SK-N-MC (cell line): ENCODE measurements around the gene ATF5.

Experiments used
- DNase-seq: peaks from one replicate; pipeline ENCODE4 v3.0.0-alpha.2; 2011; ENCODE audit warnings: low read depth, low spot score
- H3K27ac ChIP-seq: fragments of 200-600 bp; sonication (generic); 2 replicates; pipeline ENCODE4 v1.5.1; 2016; ENCODE audit warnings: mixed run types
- H3K36me3 ChIP-seq: fragments of 200-600 bp; sonication (generic); 2 replicates; pipeline ENCODE4 v1.6.1; 2017; ENCODE audit warnings: antibody characterized with exemption, low read length, mixed read lengths; ENCODE audit not compliant: insufficient read depth
- H3K4me3 ChIP-seq: fragments of 200-600 bp; sonication (generic); 2 replicates; pipeline ENCODE4 v1.5.1; 2016
- H3K9ac ChIP-seq: fragments of 200-600 bp; sonication (generic); 2 replicates; pipeline ENCODE4 v1.8.0; 2017; ENCODE audit warnings: mixed run types, mixed read lengths; ENCODE audit not compliant: insufficient read length
- H3K9me3 ChIP-seq: fragments of 200-600 bp; sonication (generic); 2 replicates; pipeline ENCODE4 v1.6.1; 2017; ENCODE audit warnings: low read depth, mild to moderate bottlenecking, antibody characterized with exemption, low read length, moderate library complexity, mixed read lengths
- EZH2 ChIP-seq: fragments of 200-600 bp; sonication (generic); IDR thresholded peaks from one replicate; pipeline ENCODE4 v1.6.1; 2017; ENCODE audit warnings: antibody characterized with exemption
- FOXP2 ChIP-seq: optimal IDR thresholded peaks from 2 replicates; pipeline ENCODE3; 2011; ENCODE audit warnings: mild to moderate bottlenecking, moderate library complexity; ENCODE audit not compliant: insufficient read depth; ENCODE audit errors: extremely low read length, control extremely low read depth
- POLR2AphosphoS5 ChIP-seq: IDR thresholded peaks from 2 replicates; pipeline ENCODE4 v1.6.1; 2012; ENCODE audit warnings: mild to moderate bottlenecking, low read depth, low read length, borderline replicate concordance

ATF5 gene, protein sequence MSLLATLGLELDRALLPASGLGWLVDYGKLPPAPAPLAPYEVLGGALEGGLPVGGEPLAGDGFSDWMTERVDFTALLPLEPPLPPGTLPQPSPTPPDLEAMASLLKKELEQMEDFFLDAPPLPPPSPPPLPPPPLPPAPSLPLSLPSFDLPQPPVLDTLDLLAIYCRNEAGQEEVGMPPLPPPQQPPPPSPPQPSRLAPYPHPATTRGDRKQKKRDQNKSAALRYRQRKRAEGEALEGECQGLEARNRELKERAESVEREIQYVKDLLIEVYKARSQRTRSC

GRCh38 chr19:49929121-49929610 is at the start of gene ATF5, which contains the start of gene NUP62:
TSS of gene ATF5 (plus strand) at chr19:49929205. CDS start at chr19:49930851, 1,646 bp downstream.
TSS of gene NUP62 (minus strand) at chr19:49929504. CDS start at chr19:49909807, 19,697 bp downstream.
- Histone ChIP-seq H3K9me3 (no peaks in the 10 kb centered on the region), H3K4me3 (peak within 1 kb of the TSS; percentile 94), H3K9ac (peak within 1 kb of the TSS; percentile 100), H3K36me3 (peaks cover 83% of the 10 kb centered on the region), H3K27ac (peak within 1 kb of the TSS; percentile 99)
- DNase-seq: peak; percentile 63
- TF ChIP-seq FOXP2 (no peak), POLR2AphosphoS5 (peak; percentile 71)

DNA sequence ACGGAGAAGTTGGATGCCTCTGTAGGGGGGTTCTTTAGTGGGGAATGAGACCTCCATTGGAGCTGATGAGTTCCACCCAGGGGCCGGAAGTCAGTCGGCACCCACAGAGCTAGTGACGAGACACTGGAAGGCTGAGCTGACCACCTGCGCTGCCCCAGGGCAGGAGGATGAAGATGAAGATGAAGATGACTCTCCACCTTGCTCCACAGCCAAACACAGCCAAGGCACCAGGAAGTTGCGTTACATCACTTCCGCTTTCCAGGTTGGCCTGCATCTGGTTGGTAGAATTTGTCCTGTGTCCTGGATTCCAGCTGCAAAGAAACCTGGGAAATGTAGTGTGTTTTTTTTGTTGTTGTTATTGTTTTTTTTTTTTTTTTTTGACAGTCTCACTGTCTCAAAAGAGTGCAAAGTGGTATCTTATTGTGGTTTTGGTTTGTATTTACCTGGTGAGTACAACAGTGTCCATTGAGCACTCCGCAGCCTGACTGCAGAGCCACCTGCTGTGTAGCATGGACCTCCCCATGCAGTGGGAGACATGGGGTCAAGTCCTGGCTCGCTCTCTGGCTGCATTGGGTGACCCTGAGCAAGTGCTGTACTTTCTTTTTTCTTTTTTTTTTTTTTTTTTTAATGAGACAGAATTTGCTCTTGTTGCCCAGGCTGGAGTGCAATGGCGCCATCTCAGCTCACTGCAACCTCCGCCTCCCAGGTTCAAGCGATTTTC is 49.6 kb upstream of the ATF5 start:
- no peak overlapping the region for H3K4me3 ChIP-seq
- H3K9ac ChIP-seq: no peak overlapping the region
- peaks cover 50% of the 10 kb centered on the region for H3K36me3 ChIP-seq
- no peak overlapping the region for H3K27ac ChIP-seq
- TF ChIP-seq EZH2: no peak
- TF ChIP-seq FOXP2: no peak
- TF ChIP-seq POLR2AphosphoS5: no peak
- DNase-seq: no peak
- H3K9me3 ChIP-seq: no peaks in the 10 kb centered on the region

DNA sequence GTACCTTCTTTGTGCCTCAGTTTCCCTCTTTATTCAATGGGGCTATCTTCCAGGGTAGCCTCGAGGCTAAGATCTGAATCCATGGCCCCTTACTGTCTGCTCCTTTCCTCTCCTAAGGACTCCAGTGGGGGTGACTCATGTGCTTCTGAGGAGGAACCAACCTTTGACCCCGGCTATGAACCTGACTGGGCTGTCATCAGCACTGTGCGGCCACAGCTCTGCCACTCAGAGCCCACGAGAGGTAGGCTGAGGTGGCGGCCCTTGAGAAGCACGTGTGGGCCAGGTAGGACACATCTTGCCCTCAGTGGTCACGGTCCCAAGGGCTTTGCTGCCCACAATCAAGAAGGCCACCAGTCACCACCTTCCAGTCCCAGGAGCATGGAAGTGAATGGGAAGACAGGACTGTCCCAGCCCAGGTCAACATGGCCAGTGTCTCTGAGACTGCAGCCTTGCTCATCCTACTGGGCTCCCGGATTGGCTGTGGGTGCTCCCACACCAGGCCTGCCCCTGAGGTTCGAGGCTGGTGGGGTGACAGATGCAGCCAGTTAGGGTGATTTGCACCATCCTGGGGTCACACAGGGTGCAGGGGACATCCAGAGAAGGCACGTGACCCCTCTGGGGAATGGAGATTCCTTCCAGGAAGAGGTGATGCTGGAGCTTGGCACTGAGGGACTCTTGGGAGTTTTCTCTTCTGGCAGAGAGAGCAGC is 48.7 kb upstream of the ATF5 start:
- H3K27ac ChIP-seq: no peak overlapping the region
- peaks cover 55% of the 10 kb centered on the region for H3K36me3 ChIP-seq
- DNase-seq: no peak

DNA sequence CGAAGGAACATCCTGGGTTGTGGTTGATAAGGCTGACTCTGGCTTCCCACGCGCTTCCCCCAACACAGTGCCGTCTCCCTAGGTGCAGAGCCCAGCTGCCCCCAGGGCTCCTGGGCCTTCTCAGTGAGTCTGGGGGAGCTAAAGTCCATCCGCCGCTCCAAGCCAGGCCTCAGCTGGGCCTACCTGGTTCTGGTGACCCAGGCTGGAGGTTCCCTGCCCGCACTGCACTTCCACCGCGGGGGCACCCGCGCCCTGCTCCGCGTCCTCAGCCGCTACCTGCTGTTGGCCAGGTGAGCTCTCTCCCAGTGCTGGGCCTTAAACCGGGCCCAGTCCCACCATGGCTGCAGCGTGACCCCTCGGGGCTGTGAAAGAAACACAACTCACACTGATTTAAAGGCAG is 47.8 kb upstream of the ATF5 start:
- H3K9ac ChIP-seq: no peak overlapping the region
- H3K36me3 ChIP-seq: peaks cover 55% of the 10 kb centered on the region
- H3K4me3 ChIP-seq: no peak overlapping the region
- no peak for DNase-seq
- H3K27ac ChIP-seq: no peak overlapping the region
- TF ChIP-seq POLR2AphosphoS5 (no peak), FOXP2 (no peak), EZH2 (no peak)
- H3K9me3 ChIP-seq: no peaks in the 10 kb centered on the region

More for the DNA sequence above, 48.7 kb upstream of the ATF5 start:
- Histone ChIP-seq H3K9ac (no peak overlapping the region), H3K4me3 (no peak overlapping the region), H3K9me3 (no peaks in the 10 kb centered on the region)
- TF ChIP-seq FOXP2 (no peak), EZH2 (no peak), POLR2AphosphoS5 (no peak)

GRCh38 chr19:49881672-49882394 is 47.2 kb upstream of the ATF5 start:
- TF ChIP-seq FOXP2 (no peak), EZH2 (no peak), POLR2AphosphoS5 (no peak)
- no peak for DNase-seq
- peaks cover 55% of the 10 kb centered on the region for H3K36me3 ChIP-seq
- no peak overlapping the region for H3K4me3 ChIP-seq
- no peaks in the 10 kb centered on the region for H3K9me3 ChIP-seq
- no peak overlapping the region for H3K9ac ChIP-seq
- H3K27ac ChIP-seq: no peak overlapping the region

- DNase-seq: no peak
- Histone ChIP-seq H3K9ac (no peak overlapping the region), H3K36me3 (peaks cover 55% of the 10 kb centered on the region), H3K9me3 (no peaks in the 10 kb centered on the region), H3K27ac (no peak overlapping the region), H3K4me3 (no peak overlapping the region)
- no peak for TF ChIP-seq FOXP2
- no peak for TF ChIP-seq POLR2AphosphoS5
- no peak for TF ChIP-seq EZH2
Observed at GRCh38 chr19:49882643-49883042, 46.4 kb upstream of the ATF5 start.

GRCh38 chr19:49883094-49883493 is 45.9 kb upstream of the ATF5 start:
- peaks cover 55% of the 10 kb centered on the region for H3K36me3 ChIP-seq
- DNase-seq: no peak
- H3K9me3 ChIP-seq: no peaks in the 10 kb centered on the region
- H3K9ac ChIP-seq: no peak overlapping the region
- TF ChIP-seq EZH2 (no peak), POLR2AphosphoS5 (no peak), FOXP2 (no peak)
- no peak overlapping the region for H3K27ac ChIP-seq
- H3K4me3 ChIP-seq: no peak overlapping the region

DNA sequence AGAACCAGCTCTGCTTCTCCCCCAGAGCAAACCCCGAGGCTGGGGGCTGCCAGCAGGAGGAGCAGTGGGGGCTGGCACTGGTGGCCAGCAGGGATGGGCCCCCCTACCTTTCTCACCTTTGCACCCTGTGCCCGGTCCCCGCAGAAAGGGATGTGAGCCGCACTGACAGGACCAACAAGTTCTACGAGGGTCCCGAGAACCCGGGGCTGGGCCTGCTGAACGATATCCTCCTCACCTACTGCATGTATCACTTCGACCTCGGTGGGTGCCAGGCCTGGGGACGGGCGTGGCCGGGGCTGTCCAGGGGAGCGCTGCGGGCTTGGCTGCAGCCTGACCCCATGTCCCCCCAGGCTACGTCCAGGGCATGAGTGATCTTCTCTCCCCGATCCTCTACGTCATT is 44.9 kb upstream of the ATF5 start:
- Histone ChIP-seq H3K27ac (no peak overlapping the region), H3K9me3 (no peaks in the 10 kb centered on the region), H3K4me3 (no peak overlapping the region), H3K36me3 (peaks cover 55% of the 10 kb centered on the region), H3K9ac (no peak overlapping the region)
- no peak for TF ChIP-seq POLR2AphosphoS5
- DNase-seq: no peak

GRCh38 chr19:49884760-49885159 is 44.2 kb upstream of the ATF5 start:
- Histone ChIP-seq H3K9ac (no peak overlapping the region), H3K27ac (no peak overlapping the region), H3K4me3 (no peak overlapping the region), H3K9me3 (no peaks in the 10 kb centered on the region), H3K36me3 (peaks cover 50% of the 10 kb centered on the region)
- DNase-seq: no peak
- TF ChIP-seq POLR2AphosphoS5: no peak
